CD4-positive, alpha-beta T cell treated with Interleukin-12 subunit alpha and Interleukin-12 subunit beta, for 1 hour (primary cell): ENCODE data around the gene FBXW2.
"Not testable (repeated sequence)": the region's sequence is repeated elsewhere in the genome, so short reads cannot be mapped to it uniquely, and the experiment has no call there.

Source experiments
- DNase-seq: peaks from one replicate; pipeline ENCODE4 v3.0.0-alpha.2; 2020

FBXW2 gene, protein sequence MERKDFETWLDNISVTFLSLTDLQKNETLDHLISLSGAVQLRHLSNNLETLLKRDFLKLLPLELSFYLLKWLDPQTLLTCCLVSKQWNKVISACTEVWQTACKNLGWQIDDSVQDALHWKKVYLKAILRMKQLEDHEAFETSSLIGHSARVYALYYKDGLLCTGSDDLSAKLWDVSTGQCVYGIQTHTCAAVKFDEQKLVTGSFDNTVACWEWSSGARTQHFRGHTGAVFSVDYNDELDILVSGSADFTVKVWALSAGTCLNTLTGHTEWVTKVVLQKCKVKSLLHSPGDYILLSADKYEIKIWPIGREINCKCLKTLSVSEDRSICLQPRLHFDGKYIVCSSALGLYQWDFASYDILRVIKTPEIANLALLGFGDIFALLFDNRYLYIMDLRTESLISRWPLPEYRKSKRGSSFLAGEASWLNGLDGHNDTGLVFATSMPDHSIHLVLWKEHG

DNA sequence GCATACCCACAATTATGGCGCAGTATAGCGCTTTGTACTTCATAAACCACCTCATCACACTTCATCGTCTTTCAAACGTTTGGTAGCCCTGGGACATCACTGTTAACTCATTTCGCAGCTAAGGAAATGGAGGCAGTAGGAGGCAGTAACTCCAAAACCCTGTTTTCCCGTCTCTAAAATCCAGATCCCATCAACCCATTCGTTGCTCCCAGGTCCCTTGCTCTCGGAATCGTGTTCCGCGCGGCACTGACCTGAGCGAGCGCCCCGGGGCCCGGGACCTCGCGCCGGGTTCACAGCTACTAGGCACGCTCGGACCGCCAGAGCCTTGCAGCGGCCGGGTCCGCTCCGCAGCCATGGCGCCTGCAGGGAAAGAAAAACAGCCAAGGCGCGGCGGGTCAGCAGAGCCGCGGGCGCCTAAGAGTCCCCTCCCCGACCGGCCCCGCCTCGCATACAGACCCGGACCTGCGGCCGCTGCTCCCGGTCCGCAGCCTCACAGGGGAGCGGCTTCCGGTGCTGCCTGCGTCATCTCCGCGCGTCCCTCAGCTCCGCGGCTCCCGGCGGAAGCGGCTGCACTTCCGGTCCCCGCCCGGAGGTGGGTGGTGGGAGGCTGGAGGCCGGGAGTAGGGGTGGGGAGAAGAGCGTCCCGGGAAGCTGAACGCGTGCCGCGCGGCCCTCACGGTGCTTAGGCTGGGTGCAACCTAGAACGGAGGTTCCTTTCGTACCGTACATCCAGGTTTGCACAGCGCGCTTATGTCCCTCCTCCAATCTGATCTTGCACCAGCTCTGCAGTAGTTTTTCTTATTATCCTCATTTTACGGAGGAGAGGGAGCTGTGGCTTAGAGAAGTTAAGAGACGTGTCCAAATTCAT lies at the start of gene FBXW2:
FBXW2 (minus strand) TSS at position 519 of the 868 bp plus-strand sequence. CDS start 5,158 bp downstream, outside the sequence.
- DNase-seq: peak; percentile 84

DNA sequence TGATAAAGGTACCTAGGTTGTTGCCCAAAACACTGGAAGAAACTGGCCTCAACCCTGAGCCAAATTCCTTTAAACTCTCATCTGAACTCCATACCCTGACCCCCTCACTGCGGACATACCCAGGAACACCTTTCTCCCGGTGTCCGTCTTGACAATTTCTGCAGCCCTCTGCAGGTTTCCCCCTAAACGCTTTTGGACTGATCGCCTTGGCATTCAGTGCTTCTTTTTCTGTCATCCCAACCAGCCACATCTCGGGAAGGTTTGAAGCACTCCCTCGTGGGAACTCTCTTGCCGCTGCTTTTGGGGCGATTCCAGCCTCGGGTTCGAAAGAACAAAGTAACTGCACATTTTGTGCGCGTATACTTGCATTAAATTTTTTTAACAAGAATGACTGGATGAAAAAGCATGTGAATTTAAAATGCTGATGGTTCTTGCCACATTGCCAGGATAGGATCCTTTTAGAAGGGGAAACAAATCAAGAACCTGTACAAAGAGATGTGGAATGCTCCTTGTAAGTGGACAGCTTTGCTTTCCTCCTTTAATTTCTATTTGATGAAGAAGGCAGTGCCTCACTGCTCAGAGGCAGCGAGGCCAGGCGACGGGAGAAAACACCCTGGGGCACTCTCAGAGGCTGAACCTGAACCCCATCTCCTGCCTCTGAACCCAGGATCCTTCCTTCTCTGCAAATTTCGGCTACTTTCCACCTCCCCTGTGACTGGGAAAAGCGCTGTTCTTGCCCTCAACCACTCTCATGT lies 48.9 kb upstream of the FBXW2 start:
- no peak for DNase-seq

DNA sequence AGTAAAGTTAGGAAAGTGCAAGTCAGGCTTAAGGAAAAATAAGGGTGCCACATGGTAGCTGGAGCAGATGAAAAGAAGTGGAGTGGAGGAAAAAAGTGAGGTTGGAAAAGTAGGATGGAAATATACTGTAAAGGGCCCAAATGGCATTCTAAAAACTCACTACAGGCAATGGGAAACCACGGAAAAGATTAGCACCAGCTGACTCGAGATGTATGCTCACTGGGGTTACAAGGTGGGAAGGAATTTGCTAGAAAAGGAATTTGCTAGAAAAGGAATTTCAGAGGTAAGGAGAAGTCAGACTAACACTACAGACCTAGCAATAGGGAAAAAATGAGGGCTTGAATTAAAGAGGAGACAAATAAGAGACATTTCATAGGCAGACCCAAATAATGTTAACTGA lies 45.9 kb upstream of the FBXW2 start:
- no peak for DNase-seq

DNA sequence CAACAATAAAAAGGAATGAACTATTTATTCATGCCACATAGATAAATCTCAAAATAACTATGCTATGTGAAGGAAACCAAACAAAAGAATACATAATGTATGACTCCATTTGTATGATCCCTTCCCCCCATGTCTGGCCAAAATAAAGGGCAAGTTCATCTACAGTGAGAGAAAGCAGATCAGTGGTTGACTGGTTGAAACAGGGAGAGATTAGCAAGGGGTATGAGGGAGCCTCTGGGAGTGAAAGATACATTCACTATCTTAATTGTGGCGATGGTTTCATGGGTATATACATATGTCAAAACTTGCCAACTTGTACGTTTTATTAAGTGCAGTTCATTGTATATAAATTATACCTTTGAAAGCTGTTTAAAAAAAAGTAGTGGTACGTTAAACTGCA lies 44.7 kb upstream of the FBXW2 start:
- no peak for DNase-seq

DNA sequence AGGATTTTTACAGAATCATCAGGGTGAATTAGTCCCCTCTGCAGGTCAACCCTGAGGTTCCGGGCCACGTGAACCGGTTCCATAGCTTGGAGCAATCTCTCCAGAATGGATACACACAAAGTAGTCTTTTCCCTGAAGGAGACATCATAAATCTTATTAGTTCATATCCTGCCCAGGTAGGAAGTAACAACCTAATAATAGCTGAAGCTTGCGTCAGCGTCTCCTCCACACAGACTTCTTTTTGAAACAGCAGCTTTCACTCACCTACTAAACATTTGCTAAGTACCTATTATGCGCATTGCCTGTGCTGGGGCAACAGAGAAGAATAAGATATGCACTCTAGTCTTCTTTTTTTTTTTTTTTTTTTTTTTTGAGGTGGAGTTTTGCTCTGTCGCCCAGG lies 40.1 kb upstream of the FBXW2 start:
- DNase-seq: no peak

DNA sequence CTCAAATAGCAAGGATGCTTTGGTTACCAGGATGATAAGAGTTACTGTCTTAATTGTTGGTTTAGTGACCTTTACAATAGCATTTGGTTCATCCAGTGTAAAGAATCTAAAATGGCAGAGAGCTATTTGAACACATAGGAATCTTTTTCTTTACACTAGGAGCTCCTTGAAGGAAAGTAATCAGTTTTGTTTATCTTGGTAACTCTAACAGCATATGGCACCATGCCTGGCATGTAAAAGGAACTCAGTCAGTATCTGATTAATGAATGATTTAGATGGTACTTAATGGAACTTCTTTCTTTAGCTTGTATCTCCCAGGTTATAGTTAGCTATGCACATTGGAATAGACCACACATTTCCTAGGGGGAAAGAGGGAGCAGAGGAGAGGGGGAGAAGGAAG lies 39.6 kb upstream of the FBXW2 start:
- no peak for DNase-seq

DNA sequence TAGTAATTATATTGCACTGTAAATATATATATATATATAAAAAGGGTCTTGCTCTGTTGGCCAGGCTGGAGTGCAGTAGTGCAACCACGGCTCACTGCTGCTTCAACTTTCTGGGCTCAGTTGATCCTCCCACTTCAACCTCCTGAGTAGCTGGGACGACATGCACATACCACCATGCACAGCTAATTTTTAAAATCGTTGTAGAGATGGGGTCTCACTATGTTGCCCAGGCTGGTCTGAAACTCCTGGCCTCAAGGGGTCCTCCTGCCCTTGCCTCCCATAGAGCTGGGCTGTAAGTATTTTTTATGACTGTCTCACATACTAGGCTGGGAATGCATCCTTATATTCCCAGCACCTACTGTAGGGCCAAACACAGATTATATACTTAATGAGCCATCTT lies 37.6 kb upstream of the FBXW2 start:
- no peak for DNase-seq

DNA sequence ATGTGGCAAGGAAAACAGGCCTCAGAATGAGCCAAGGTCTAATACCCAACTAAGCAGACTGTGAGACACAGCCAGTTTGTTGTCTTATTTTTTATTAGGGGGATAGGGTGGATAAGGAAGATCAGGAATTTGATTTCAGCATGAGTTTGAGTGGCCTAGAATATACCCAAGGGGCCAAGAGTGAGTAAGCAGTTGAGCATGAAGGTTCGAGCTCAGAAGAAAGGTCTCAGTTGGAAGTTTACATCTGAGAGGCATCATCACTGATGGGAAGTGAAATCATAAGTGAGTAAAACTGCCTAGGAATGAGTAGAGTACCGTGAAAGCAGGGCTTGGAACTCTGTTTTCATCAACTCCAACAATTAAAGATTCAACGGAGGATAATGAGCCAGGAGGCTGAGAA lies 36.9 kb upstream of the FBXW2 start:
- DNase-seq: no peak

DNA sequence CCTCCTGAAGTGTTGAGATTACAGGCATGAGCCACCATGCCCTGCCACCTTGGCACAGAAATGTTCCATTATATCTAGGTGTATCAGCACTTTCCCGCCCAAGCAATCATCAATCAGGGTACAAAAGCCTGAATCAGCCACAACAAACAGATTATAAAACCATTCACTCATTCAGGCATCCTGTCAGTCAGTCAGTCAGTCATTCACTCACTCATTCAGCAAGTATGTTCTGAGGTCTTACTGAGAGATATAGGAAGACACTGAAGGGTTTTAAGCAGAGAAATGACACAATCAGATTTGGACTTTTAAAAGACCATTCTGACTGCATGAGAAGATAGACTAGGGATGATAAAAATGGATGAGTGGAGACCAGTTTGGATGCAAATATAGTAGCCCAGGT lies 36.4 kb upstream of the FBXW2 start:
- no peak for DNase-seq

DNA sequence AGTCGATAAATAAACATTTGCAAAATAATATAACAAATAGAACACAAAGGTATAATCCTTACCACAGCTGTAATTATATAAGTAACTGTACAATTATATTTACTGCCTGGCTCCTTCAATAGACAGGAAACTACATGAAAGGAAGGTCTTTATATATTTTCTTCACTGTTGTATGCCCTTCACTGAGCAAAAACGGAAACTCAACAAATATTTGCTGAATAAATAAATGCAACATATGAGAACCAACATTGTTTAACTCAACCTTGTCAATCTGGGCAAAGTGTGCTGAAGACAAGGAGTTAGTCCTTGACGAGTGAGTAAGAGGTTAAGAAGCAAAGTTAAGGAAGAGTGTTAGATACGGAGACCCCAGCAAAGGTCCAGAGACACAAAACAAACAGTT lies 26.9 kb upstream of the FBXW2 start:
- no peak for DNase-seq

DNA sequence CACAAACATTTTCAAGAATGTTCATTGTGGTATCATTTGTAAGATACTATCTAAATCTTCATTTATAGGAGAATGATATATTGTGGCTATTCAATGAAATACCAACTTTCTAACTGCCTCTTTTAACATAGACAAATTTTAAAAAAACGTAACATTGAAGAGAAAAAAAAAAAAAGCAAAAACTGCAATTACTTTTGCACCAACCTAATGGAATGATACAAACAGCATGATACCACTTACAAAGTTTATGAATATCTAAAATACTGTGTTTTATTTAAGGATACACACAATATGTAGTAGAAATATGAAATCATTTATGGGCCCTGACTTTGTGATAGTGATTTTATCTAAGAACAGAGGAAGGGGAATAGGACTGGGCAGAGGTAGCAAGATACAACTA lies 25.4 kb upstream of the FBXW2 start:
- no peak for DNase-seq

DNA sequence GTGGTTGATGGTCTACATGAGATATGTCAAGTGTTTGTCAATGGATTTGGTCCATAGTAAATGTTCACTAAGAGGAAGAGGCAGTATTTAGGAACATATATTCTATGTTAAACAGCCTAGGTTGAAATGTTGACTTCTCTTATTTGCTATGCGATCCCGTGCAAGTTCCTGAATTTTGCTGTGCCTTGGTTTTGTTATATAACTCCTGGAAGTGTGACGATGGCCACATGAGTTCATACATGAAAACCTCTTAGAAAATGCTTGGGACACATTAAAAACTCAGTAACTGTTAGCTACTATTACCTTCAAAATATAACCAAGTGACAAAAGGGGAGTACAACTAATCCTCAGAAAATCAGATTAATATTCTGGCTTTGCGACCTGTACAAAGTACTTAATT lies 21.9 kb upstream of the FBXW2 start:
- no peak for DNase-seq

DNA sequence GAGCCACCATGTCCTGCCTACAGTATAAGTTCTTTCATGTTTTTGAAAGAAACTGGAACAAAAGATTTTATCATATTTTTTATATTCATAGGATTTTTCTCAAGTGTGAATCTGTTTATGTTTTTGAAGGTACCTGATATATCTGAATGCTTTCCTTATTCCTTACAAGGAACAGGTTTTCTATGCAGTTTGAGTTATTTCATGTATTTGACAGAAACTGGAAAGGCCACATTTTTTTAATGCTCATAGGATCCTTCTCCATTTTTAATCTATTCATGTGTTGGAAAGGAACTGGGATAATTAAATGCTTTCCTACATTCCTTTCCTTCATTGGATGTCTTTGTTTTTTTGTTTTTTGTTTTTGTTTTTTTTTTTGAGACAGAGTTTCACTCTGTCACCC lies 15.7 kb upstream of the FBXW2 start:
- DNase-seq: no peak

DNA sequence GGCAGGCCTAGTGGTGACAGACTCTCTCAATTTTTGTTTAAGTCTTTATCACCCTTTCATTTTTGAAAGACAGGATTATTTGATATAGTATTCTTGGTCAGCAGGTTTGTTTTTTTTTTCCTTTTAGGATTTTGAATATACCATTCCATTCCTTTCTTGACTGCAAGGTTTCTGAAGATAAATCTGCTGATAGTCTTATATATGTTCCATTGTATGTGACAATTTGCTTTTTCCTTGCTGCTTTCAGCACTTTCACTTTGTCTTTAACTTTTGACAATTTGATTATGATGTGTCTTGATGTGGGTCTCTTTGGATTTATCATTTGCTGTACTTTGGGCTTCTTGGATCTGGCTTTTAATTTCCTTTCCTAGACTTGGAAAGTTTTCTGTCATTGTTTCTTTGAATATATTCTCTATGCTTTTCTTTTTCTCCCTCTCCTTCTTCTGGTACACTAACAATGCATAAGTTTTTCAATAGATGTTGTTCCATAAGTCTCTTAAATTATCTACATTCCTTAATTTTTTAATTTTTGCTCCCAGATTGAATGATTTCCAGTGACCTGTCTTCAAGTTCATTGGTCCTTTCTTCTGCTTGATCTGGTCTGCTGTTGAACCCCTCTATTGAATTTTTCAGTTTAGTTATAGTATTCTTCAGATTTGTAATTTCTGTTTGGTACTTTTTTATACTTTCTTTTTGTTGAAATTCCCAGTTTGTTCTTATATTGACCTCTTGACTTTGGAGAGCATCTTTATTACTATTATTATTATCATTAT lies 14.6 kb upstream of the FBXW2 start:
- no peak for DNase-seq

DNA sequence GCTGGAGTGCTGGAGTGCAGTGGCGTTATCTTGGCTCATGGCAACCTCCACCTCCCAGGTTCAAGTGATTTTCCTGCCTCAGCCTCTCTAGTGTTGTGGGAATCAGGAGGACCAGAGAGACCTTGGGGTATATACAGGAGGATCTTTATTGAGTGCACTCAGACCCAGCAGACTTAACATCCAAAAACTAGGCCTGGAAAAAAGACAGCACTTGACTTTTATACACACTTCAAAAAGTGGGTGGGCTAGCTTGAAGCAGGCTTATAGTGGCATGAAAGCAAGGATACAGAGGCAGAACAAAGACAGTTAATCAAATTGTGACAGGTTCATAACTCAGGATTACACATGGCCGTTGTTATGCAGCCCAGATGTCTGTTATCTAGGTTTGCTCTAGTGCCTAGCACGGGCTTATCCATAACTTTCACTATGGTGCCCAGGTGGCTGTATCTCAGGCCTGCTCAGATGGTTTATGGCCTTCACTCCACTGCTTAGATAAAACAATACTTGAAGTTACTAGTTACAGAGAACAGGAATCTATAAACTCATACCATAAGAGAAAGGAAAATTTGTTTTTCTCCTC lies 11.7 kb upstream of the FBXW2 start:
- DNase-seq: not testable (repeated sequence)

DNA sequence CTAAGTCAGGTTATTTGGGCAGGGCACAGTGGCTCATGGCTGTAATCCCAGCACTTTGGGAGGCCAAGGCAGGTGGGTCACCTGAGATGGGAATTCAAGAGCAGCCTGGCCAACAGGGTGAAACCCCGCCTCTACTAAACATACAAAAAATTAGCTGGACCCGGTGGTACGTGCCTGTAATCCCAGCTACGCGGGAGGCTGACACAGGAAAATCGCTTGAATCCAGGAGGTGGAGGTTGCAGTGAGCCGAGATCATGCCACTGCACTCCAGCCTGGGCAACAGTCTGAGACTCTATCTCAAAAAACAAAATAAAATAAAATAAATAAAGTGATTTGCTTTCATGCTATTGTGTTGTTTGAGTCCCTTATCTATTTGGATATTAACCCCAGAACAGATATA lies 8.2 kb upstream of the FBXW2 start:
- DNase-seq: no peak

DNA sequence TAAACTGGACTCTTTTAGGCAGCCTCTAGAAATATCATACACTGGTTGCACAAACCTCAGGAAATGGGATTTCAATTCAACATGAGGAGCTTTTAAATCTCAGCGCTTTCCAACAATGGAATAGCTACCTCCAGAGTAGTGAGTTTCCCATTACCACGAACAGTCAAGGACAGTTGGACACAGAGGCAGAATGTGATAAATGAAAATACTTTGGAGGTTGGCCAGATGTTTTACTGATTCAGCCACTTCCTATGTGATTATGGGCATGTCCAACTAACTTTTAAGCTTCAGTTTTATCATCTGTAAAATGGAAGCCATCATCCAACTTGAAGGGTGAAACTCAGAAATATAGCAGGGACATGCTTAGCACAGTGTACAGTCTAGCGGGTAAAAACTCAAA lies 2.1 kb downstream of the FBXW2 start:
- DNase-seq: no peak

DNA sequence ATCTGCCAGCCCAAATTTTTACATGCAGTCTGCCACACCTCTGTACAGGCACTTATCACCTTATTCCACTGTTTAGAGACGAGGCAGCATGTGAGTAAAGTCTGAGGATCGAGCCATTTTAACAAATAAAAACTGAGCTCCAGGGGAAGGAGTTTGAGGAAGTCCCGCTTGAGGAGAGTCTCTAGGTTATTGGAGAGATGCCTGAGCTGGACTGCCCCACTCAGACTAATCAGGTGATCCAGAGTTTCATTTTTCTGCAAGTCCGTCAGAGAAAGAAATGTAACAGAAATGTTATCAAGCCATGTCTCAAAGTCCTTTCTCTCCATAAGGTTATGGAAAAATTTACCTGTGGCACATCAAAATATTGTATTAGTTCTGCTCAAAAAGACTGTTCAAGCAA lies 5.3 kb downstream of the FBXW2 start:
- DNase-seq: no peak

DNA sequence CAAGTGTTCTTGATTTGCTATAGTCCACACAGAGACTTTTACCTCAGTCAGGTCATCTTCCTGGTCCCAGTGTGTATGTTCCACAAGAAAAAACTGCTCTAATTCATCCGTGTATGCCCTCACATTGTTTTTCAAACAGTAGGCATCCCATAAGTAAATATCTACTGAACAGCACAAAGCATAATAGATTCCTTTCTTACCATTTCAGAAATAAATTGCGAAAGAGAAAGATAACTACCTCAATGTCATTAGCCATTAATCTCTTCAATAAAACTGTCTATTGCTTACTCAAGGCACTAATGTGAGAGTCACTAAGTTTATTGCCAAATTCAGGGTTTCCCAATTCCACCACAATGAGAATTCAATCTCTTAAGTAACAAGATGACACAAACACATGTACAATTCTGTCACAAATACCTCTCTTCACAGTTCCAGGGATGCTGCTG lies 9.6 kb downstream of the FBXW2 start:
- DNase-seq: no peak

DNA sequence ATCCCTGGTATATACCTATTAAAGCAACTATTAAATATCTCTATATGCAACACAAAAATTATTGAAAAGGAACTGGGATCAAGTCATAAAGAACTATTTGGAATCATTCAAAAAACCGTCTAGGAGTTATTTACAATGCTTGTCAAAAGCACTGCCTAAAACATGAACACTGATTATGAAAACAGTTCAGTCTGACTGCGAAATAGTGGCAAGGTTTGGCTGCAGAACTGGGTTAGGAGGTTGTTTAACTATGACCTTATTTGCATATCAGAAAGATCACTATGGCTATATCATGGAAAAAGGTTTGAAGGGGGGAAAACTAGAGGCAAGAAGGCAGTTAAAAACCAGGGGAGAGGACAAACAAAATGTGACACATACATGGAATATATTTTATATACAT lies 12.0 kb downstream of the FBXW2 start:
- no peak for DNase-seq

DNA sequence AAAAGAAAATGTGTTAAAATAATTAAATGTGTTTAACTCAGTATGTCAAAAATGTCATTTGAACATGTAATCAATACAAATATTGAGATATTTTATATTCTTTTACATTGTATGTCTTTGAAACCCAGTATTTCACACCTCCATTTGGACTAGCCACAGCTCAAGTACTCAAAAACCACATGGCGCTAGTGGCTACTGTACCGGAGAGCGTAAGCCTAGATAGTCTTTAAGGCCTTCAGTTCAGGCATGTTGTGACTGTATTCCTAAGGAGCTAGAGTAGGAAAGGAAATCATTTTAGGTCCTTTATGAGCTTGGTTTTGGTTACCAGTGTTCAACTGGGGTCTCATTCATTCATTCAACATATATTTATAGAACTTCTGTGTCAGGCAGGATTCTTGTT lies 12.8 kb downstream of the FBXW2 start:
- DNase-seq: no peak

DNA sequence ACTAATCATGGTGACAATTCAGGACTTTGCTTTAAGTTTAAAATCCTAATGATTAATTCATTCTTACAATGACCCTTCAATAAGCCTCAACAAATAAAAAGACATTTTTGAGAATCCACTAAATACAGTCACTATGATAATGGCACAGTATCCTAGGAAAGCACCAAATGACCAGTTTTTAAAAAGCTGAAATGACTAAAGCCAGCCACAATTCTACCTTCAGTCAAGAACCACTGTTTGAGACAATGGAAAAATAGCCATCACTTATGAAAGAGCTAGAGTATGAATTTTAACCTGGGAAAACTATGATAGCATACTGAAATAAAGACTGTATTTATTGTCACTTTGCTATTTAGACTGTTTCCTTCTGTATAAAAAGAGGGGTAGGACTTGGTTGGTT lies 14.0 kb downstream of the FBXW2 start:
- DNase-seq: no peak
